DND-41 (cell line): ENCODE measurements around the gene GALNT5.

Source experiments
- EZH2 ChIP-seq: IDR thresholded peaks from 3 replicates; pipeline ENCODE4 v1.6.1; 2012; ENCODE audit warnings: borderline replicate concordance, low read depth, mild to moderate bottlenecking, moderate library complexity, low read length, inconsistent platforms; ENCODE audit not compliant: severe bottlenecking
- TF ChIP-seq, protein P1 (sequence below): IDR thresholded peaks from 2 replicates; pipeline ENCODE4 v1.5.1; 2012; ENCODE audit warnings: borderline replicate concordance, low read length, moderate library complexity, mild to moderate bottlenecking; ENCODE audit not compliant: poor library complexity, severe bottlenecking; ENCODE audit errors: extremely low read depth

DNA sequence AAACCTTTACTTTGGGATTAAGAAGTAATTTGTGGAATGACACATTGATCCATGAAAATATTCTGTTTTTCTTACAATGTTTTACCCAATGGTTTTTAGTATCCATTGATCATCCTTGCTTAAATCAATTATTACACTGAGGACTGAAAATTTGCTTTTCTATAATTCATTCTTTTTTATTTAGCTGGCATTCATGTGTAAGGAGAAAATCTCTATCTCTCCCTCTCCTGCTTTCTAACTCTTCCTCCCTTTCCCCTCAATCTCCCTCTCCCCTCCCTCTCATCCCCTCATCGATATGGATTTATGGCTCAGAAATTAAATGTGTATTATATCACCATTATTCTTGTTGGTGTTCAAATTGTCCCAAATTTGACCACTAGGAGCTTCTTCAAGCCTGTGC, 29.7 kb downstream of the GALNT5 start:
- TF ChIP-seq, protein P1, sequence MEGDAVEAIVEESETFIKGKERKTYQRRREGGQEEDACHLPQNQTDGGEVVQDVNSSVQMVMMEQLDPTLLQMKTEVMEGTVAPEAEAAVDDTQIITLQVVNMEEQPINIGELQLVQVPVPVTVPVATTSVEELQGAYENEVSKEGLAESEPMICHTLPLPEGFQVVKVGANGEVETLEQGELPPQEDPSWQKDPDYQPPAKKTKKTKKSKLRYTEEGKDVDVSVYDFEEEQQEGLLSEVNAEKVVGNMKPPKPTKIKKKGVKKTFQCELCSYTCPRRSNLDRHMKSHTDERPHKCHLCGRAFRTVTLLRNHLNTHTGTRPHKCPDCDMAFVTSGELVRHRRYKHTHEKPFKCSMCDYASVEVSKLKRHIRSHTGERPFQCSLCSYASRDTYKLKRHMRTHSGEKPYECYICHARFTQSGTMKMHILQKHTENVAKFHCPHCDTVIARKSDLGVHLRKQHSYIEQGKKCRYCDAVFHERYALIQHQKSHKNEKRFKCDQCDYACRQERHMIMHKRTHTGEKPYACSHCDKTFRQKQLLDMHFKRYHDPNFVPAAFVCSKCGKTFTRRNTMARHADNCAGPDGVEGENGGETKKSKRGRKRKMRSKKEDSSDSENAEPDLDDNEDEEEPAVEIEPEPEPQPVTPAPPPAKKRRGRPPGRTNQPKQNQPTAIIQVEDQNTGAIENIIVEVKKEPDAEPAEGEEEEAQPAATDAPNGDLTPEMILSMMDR, result no peak
- TF ChIP-seq EZH2, result no peak
